AG10803 (cell line): ENCODE measurements around the gene ZNF746.

Experiments used
- DNase-seq: peaks from one replicate; pipeline ENCODE4 v3.0.0; 2010; ENCODE audit warnings: low read depth
- H3K4me3 ChIP-seq: 2 replicates; pipeline ENCODE4 v1.5.1; 2011; ENCODE audit warnings: mild to moderate bottlenecking, low read length, control low read depth
- CTCF ChIP-seq: conservative IDR thresholded peaks from 2 replicates; pipeline ENCODE4 v1.5.1; 2011; ENCODE audit warnings: mild to moderate bottlenecking, low read length, control low read depth, inconsistent platforms

The ZNF746 gene

GRCh38 chr7:149467321-149467859 lies 30.2 kb downstream of the ZNF746 start:
- no peak overlapping the region for H3K4me3 ChIP-seq
- TF ChIP-seq CTCF, result no peak
- DNase-seq, result no peak

GRCh38 chr7:149466364-149466763 lies 31.2 kb downstream of the ZNF746 start:
- no peak for TF ChIP-seq CTCF
- H3K4me3 ChIP-seq, result no peak overlapping the region
- DNase-seq, result no peak

- TF ChIP-seq CTCF, result no peak
- no peak overlapping the region for H3K4me3 ChIP-seq
- no peak for DNase-seq
Measured at GRCh38 chr7:149463500-149464161, 34.0 kb downstream of the ZNF746 start.

GRCh38 chr7:149462101-149462520 lies 35.5 kb downstream of the ZNF746 start:
- no peak overlapping the region for H3K4me3 ChIP-seq
- no peak for DNase-seq
- TF ChIP-seq CTCF, result no peak

- peak; percentile 51 for TF ChIP-seq CTCF
- DNase-seq, result peak; percentile 88
- H3K4me3 ChIP-seq, result peak within 1 kb of the TSS; percentile 72
Measured at GRCh38 chr7:149460493-149461277, 36.9 kb downstream of the ZNF746 start, which contains the start of gene ZNF777. TSS of gene ZNF777 (minus strand) at chr7:149461062. CDS start at chr7:149456022, 5,040 bp downstream.

- TF ChIP-seq CTCF, result no peak
- DNase-seq, result peak; percentile 9
- peak overlapping the region; percentile 72 for H3K4me3 ChIP-seq
Measured at GRCh38 chr7:149459540-149460452, 37.8 kb downstream of the ZNF746 start.
